ENCODE measurements around the gene SEZ6. TPM values are rescaled to one million over a fixed set of nuclear protein-coding genes. Genes with fewer than 3 reads are reported as not detected.
"Not testable (repeated sequence)": the region's sequence is repeated elsewhere in the genome, so short reads cannot be mapped to it uniquely, and the experiment has no call there.

The SEZ6 gene
- total RNA-seq, 1 donor from 2014 or later = not detected

DNA sequence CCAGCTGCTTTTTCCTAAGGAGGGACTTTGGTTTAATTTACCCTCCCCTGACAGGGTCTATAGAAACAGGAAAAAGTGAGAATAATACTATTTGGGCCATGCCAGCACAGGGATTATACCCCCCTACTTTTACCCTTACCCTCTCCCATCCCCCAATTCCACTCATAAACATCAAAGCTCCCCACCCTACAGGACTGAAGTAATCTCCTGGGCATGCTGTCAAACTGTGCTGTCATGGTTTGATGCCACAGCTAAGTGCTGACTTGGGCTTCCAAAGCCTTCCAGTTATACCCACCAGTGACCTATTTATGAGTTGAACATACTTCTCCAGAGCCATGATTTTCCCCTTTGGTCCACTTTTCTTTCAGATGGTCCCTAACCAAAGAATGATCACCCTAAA is 67.3 kb downstream of the SEZ6 start:
- DNase-seq (ENCODE audit: low read depth, low spot score) = no peak

DNA sequence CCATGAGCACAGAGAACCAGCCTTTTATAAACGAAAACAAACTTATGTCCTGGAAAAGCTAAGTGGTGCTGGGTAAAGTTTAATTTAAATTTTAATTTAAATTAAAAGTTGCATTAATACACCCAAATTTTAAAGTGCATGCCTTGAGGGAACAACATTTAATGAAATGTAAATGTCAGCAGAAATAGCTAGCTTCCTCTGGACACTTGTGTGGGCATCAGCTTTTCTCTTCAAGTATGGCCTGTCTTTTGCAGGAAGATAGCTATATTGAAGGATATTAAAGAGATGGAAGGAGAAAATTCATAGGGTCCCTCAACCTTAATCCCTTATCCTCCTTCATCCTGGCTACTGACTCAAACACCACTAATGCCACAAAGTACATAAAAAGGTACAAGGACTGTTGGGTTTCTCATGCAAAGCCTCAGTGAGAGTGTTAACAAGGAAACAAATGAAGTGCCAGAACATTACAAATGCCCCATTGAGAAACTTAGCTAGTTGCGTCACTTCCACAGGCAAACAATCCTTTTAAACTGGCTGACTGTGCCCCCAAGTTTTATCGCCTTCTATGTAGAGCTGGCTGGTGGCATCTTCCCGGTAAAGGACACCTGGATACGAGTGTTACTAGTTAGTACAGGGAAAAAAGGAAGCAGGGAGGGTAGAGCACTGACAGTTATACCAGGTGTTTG is 68.6 kb downstream of the SEZ6 start:
- DNase-seq (ENCODE audit: low read depth, low spot score) = no peak

DNA sequence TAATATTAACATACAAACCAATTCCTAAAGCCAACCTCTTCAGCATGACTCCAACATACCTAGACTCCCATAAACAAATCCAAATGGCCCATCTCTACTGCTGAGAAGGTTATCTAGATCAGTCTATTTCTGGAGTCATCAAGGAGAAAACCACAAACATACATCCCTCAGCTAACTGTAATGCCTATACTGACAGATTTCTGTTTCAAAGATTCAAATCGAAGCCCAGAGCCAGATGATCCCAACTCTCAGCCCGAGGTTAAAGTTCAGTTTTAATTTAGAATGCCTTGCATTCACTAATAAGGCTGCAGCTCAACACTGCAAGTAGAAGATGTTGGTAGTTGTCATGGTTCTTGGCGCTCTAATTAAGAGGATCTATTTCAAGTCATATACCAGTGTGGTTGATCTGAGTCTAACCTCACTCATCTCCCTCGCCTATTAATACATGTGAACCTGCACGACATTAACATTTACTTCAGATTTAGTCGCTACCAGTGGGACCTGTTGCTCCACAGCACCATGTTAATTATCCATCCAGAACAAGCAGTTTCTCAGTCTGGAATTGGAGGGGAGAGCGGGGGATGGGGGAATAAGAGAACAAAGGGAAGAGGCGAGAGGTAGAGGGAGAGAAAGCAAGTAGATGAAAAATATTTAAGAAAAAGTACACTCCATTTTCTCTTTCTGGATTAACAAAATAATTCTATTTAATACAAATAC is 69.9 kb downstream of the SEZ6 start:
- DNase-seq (ENCODE audit: low read depth, low spot score) = no peak

DNA sequence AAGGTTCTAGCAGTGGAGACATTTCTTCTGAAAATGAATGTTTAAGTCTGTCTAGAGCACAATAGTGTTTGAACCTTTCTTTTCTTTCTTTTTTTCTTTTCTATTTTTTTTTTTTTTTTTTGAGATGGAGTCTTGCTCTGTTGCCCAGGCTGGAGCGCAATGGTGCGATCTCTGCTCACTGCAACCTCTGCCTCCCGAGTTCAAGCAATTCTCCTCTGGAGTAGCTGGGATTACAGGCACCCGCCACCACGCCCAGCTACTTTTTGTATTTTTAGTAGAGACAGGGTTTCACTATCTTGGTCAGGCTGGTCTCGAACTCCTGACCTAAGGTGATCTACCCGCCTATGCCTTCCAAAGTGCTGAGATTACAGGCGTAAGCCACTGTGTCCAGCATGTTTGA is 71.3 kb downstream of the SEZ6 start:
- not testable (repeated sequence) for DNase-seq (ENCODE audit: low read depth, low spot score)

DNA sequence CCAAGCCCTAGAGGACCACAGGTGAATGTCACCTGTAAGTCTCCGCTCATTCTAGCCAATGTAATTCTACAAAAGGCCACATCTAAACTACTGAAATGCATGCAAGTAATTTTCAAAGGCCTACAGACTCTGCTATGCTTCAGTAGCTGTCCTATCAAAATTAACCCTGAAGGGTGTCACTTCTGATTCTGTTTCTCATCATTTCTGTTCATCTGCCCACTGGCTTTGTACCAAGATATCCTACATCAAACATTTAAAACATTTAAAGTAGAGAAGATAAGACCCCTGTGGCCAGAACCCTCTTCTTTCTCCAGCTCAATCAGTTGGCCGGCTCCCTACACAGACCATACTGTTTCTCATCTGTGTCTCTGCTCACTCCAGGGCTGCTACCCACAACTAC is 76.0 kb downstream of the SEZ6 start:
- DNase-seq (ENCODE audit: low read depth, low spot score) = no peak

DNA sequence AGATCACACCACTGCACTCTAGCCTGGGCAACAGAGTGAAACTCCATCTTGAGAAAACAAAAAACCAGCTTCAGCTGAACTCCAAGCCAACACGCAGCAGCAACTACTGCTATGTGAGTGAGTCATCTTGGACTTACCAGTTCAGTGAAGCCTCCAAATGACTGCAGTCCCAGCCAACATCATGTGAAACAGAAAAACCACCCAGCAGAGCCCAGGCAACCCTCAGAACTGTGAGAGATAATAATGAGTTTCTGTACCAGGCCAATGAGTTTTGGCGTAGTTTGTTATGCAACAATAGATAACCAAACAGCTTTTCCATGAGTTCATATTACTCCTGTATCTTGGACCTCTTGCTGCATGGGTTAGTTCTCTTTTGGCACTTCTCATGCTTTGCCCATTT is 77.8 kb downstream of the SEZ6 start:
- no peak for DNase-seq (ENCODE audit: low read depth, low spot score)

DNA sequence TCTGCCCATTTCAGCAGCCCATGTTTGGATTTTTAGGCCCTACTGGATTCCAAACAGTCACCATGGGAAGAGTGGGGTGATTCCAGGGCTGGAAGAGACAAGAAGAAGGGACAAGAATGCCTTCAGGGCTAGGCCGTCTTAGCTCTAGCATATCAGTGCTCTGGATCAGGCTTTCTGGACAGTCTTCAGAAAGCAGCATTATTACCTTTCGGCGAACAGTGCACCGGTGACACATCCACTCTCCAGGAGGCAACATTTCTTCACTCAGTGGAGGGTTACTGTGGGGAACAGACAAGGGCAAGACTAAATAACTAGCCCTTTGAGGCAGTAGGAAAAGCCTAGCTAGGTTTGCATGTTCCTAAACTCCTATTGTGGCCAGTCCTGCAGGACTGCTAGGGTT is 79.0 kb downstream of the SEZ6 start:
- no peak for DNase-seq (ENCODE audit: low read depth, low spot score)

DNA sequence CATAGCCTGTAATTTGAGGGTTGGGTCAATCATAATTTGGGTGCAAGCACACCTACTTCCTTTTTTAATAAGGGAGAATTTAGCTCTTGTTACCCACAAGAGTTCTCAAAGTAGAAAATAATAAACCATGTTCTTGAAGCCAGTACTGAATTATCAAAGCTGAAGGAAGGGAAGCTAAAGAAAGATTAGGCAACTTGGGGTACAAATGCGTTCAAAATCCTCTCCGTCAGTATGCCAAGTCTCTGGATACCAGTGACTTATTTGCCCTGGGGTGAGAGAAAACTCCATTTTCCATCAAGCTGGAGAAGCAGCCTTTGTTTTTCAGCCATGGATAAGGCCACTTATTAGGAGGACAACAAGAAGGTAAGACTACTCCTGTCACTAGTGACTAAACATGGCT is 79.5 kb downstream of the SEZ6 start:
- no peak for DNase-seq (ENCODE audit: low read depth, low spot score)

DNA sequence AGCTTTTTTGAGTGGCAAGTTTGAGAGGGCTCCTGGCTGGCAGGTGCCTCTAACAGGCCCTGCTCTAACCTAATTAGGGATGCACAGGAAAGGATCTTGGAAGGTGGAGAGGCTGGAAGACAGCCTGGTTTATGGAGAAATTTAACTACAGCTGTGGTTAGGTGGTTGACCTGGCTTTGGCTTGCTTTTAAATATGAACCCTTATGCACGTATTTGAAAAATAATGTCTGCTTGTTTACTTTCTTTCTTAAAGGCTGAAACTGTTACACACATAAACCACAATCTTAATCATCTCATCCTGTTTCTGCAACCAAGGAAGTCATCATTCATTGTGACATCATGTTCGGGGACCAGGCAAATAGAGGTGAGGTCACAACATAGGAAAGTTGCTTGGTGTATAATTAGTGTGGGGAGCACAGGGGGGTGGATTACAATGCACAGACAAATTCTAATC is 79.9 kb downstream of the SEZ6 start:
- DNase-seq (ENCODE audit: low read depth, low spot score) = peak; percentile 69

DNA sequence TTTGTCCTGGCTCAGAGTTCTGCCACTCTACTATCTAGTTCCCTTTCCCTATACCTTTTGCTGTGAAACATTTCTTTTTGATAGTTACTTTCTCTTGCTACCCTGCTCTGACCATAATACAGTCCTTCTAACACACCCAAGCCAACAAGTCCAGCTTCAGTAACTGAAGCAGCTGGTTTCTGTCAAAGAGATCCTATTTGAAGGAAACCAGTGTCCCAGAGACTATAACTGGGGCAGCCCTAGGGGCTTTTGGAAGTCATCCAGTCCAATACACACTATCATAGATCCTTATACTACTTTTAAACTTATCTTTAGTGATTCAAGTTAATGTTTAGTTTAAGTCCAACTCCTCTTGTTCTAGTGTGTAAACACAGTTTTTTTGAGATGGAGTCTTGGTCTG is 85.6 kb downstream of the SEZ6 start:
- DNase-seq (ENCODE audit: low read depth, low spot score) = no peak

DNA sequence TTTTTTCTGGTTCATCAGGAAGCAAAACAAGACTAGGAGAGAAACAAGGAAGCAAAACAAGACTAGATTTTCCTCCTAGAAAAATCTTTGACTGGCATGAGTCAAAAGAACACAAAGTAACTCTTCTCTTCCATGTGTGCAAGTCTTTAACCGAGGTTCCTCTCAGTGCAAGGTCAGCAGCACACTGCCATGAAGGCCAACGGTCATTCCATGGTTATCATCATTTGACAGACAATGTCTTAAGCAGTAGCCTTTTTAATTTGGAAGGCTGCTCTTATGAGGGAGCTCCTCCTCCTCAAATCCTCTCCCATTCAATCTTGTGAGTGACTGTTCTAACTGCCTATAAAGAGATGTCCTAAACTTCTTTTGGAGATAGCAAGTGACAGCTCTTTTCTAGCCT is 87.5 kb downstream of the SEZ6 start:
- no peak for DNase-seq (ENCODE audit: low read depth, low spot score)

DNA sequence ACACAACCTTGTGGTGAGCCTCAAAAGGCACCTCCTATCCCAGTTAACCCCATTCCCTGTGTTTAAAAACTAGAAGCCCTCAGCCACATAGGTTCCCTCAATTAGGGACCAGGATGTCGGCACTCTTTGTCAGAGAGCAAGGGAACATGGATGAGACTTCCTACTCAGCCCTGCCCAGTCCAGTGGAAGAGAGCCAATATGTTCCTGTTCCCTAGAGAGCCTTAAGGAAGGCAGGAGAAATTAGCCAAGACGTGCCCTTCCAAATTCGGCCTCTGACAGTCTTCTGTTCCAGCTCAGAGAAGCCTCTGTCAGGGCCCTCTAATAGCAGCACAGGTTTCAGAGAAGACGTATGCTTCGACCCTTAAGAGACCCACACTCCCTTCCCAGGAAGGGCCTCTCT is 88.4 kb downstream of the SEZ6 start:
- no peak for DNase-seq (ENCODE audit: low read depth, low spot score)

DNA sequence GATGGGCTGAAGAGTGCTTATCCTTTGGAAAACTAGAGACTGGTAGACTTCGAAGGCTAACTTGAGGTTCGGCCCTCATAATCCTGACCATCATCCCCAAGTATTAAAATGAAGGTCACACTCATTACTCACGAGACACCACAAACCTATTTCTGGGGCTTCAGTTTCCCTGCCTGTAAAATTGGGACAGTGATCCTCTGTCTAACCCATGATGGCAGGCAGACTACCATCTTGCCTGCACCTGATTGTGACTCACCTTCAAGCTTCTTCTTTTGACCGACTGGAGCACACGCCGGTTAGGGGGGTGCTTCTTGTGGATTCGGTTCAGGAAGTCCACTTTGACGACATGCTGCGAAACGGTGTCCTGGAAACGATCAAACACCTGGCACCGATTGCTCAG is 88.8 kb downstream of the SEZ6 start:
- no peak for DNase-seq (ENCODE audit: low read depth, low spot score)

DNA sequence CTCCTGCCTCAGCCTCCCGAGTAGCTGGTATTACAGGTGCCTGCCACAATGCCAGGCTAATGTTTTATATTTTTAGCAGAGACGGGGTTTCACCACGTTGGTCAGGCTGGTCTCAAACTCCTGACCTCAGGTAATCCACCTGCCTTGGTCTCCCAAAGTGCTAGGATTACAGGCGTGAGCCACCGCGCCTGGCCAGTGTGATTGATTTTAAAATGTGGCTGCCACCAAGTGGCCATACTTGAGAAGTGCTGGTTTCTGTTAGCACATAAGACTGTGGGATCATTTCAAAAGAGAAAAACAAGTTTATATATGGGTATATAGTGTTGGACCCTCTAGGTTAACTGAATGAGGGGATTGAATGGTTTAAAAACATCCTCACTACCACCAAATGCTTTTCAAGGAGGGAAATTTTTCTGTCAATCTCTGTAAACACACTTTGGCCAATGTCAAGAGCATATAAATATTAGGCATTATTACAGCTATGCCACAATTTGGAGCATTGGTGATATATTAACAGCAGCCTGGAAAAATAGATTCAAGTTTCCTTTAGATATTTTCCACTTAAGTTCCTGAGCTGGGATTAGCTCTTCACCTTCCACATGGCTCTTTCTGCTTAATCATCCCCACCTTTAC is 89.4 kb downstream of the SEZ6 start:
- DNase-seq (ENCODE audit: low read depth, low spot score) = no peak

DNA sequence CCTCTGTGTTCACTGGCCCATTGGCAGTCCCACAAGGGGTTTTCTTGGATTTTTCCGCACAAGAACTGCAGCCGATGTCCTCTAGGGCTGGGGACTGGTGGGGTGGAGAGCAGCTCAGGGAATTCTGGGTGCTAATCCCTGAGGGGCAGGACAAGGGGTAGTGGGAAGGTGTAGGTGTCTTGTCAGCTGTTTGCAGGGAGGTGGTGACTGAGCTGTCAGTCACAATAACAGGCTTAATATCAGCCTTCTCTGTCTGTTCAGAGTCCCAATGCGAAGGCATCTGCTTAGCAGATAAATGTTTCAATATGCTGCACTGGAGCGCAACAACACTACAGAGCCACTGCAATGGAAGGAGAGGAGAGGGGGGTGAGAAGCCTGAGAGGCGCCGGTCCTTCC is 92.9 kb downstream of the SEZ6 start:
- DNase-seq (ENCODE audit: low read depth, low spot score) = no peak

DNA sequence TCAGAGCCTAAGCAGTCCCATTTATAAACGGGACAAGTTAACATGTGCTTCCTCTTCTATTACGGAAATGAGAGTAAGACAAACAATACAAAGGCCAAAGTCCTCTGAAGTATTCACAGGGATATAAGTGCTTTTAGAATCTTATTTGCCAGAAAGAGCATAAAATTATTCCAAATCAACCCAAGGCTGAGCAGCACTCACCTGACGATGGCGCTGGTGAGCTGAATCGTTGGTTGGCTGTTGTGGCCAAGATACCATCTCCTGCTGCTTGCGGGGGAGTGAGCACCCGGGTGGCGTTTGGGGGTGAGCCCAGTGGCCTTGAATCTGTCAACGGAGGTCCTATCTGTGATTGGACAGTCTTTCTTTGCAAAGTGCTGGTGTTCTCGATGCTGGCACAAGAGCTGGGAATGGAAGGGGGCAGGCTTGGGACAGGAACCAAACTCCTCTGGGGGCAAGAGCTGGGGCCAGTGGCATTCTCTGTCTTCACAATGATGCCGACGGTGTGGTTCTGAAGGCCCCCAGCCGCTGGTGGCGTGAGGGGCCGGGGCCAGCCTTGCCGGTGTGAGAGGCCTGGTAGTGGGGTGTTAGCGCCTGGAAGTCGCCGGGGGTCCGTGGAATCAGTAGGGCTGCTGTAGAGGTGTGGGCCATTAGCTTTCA is 93.4 kb downstream of the SEZ6 start:
- peak; percentile 65 for DNase-seq (ENCODE audit: low read depth, low spot score)

DNA sequence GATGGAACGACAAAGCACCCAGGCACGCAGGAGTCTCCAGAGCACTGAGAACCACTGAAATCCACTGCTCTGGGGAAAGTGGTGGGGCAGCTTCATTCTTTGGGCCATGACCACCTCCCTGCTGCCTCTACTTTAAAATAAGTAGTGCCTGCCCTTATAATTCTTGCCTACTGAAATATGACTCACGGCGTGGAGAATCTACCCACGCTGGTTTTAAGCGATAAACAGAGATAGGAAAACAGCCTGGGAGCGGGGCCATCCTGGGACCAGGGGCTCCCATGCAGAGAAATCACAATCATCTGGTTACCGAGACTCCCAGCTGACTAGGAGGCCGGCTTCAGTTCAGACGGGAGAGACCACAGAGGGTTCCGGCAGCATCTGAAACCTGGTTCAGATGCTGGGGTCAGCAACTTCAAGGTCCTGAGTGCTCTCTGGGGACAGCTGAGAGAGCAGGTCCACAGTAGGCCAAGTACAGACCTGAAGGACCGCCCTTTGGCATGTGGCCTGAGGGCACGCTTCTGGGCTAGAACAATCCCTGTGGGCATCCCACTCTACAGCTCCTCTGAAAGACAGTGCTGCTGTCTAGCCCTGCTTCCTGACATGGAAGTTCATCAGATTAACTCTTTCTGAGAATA is 94.3 kb downstream of the SEZ6 start:
- DNase-seq (ENCODE audit: low read depth, low spot score) = no peak

DNA sequence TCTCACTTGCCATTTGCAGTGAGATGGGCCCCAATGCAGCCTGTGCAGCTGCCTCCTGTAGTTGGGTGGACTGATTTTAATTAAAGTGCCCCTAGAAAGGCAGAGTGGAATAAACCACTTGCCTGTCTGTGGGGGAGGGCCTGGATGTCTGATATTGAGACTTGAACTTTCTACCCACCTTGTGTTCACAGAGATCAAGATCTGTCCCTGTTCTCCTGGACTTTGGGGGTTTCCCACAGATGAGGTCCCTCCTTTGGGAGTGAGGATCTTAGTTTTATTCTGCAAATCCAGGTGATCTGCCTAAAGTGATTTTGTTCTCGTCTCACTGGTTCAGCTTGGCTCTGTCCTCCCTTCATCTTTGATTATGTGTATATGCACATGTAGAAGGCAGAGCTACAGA is 95.3 kb downstream of the SEZ6 start:
- no peak for DNase-seq (ENCODE audit: low read depth, low spot score)

DNA sequence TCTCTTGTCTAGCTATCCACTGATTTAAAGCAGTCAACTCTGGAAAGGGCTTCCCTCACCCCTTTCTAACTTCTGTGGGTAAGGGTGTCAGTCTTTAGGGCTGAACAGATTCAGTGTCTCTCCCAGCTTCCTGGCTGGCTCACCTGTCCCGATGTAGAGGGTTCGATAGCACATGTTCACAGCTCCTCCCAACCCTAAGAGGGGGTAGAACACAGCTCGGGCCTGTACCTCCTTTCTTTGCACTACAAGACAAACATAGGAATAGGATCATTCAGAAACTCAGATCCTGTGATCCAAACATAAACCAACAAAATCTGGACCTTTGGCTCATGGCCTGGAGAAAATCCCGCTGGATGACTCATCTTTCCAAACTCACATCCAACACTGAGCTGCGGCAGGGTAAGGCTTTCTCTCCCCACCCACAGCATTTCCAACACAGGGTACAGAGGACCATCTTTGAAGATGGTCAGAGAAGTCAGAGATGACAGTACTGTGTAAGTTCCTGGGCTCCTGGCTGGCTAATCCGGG is 97.1 kb downstream of the SEZ6 start:
- peak; percentile 22 for DNase-seq (ENCODE audit: low read depth, low spot score)

DNA sequence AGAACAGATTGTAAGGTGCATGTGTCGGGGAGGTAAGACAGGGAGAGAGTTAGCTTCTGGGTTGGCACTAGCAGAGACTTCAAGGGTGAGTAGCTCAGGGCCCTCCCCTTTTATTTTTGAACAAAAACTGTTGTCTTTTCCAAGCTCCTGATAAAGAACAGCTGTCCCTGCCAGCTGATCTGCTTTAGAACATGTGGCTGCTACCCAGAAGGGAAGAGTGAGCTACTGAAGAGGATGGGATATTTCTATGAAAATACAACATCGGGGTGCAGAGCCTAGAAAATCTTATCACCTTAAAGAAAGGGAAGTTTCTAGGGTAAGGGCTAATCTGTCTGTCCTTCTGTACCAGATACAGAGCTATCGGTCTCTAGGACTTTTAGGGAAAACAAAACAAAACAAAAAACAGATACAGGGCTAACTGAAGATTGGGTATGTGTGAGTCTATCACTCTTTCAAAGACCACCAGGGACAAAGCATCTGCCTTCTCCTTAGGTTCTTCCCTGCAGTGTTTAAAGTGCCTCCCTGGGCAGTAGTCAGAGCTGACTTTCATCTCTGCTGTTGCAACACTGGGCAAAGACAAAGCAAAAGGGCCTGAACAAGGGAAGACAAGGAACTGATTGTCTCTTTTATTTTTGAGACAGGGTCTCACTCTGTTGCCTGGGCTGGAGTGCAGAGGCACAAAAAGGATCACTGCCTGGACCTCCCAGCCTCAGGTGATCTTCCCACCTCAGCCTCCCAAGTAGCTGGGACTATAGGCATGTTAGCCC is 97.9 kb downstream of the SEZ6 start:
- no peak for DNase-seq (ENCODE audit: low read depth, low spot score)

All from pulmonary artery endothelial cell (primary cell).